ENCODE results near the gene TCN2.
"Not testable (repeated sequence)": the region's sequence is repeated elsewhere in the genome, so short reads cannot be mapped to it uniquely, and the experiment has no call there.

The TCN2 gene

GRCh38 chr22:30615543-30615954, 8.6 kb downstream of the TCN2 start:
- peaks cover 5% of the 10 kb centered on the region for H3K4me1 ChIP-seq (ENCODE audit: low read depth, poor library complexity, severe bottlenecking)
- TF ChIP-seq, protein P1, sequence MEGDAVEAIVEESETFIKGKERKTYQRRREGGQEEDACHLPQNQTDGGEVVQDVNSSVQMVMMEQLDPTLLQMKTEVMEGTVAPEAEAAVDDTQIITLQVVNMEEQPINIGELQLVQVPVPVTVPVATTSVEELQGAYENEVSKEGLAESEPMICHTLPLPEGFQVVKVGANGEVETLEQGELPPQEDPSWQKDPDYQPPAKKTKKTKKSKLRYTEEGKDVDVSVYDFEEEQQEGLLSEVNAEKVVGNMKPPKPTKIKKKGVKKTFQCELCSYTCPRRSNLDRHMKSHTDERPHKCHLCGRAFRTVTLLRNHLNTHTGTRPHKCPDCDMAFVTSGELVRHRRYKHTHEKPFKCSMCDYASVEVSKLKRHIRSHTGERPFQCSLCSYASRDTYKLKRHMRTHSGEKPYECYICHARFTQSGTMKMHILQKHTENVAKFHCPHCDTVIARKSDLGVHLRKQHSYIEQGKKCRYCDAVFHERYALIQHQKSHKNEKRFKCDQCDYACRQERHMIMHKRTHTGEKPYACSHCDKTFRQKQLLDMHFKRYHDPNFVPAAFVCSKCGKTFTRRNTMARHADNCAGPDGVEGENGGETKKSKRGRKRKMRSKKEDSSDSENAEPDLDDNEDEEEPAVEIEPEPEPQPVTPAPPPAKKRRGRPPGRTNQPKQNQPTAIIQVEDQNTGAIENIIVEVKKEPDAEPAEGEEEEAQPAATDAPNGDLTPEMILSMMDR (conservative IDR thresholded peaks at IDR 0.05; ENCODE audit: low read depth, low read length), result no peak
- H3K9ac ChIP-seq, result no peak overlapping the region
- H3K79me2 ChIP-seq (ENCODE audit: insufficient read depth, low read depth), result no peaks in the 10 kb centered on the region
- H3K36me3 ChIP-seq (ENCODE audit: insufficient read depth), result no peaks in the 10 kb centered on the region
- no peak overlapping the region for H2AFZ ChIP-seq (ENCODE audit: low read depth)
- H3K4me3 ChIP-seq (IDR thresholded peaks at IDR 0.05; ENCODE audit: insufficient read depth, low read depth, low read length), result no peak overlapping the region
- no peaks in the 10 kb centered on the region for H3K27me3 ChIP-seq (ENCODE audit: insufficient read depth, low read depth)
- H4K20me1 ChIP-seq (ENCODE audit: insufficient read depth), result no peaks in the 10 kb centered on the region
- no peak overlapping the region for H3K4me2 ChIP-seq
- H3K27ac ChIP-seq, result no peak overlapping the region

DNA sequence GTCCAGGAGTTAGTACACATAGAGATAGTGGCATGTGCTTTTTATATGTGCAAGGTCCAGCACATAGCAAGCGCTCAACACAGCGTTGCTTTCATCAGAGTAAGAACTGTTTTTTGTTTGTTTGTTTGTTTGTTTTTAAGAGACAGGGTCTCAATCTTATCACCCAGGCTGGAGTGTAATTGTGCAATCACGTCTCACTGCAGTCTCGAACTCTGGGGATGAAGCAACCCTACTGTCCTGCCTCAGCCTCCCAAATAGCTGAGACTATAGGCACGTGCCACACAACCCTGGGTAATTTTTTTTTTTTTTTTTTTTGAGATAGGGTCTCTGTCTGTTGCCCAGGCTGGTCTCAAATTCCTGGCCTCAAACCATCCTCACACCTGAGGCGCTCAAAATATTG, 10.8 kb downstream of the TCN2 start:
- TF ChIP-seq, protein P1 (conservative IDR thresholded peaks at IDR 0.05; ENCODE audit: low read depth, low read length), result no peak
- no peaks in the 10 kb centered on the region for H4K20me1 ChIP-seq (ENCODE audit: insufficient read depth)
- H3K79me2 ChIP-seq (ENCODE audit: insufficient read depth, low read depth), result no peaks in the 10 kb centered on the region
- no peaks in the 10 kb centered on the region for H3K36me3 ChIP-seq (ENCODE audit: insufficient read depth)
- H3K9ac ChIP-seq, result no peak overlapping the region
- no peak overlapping the region for H2AFZ ChIP-seq (ENCODE audit: low read depth)
- no peak overlapping the region for H3K4me3 ChIP-seq (IDR thresholded peaks at IDR 0.05; ENCODE audit: insufficient read depth, low read depth, low read length)
- H3K4me2 ChIP-seq, result no peak overlapping the region
- no peaks in the 10 kb centered on the region for H3K27me3 ChIP-seq (ENCODE audit: insufficient read depth, low read depth)
- H3K27ac ChIP-seq, result no peak overlapping the region
- H3K4me1 ChIP-seq (ENCODE audit: low read depth, poor library complexity, severe bottlenecking), result no peaks in the 10 kb centered on the region

DNA sequence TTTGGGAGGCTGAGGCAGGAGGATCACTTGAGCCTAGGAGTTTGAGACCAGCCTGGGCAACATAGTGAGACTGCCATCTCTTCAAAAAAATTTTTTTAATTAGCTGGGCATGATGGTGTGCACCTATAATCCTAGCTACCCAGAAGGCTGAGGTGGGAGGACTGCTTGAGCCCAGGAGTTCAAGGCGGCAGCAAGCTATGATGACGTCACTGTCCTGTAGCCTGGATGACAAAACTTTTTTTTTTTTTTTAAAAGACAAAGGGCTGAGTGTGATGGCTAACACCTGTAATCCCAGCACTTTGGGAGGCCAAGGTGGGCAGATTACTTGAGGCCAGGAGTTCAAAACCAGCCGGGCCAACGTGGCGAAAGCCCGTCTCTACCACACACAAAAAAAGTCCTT, 12.9 kb downstream of the TCN2 start:
- not testable (repeated sequence) for H4K20me1 ChIP-seq (ENCODE audit: insufficient read depth); H3K79me2 ChIP-seq (ENCODE audit: insufficient read depth, low read depth); H3K4me3 ChIP-seq (IDR thresholded peaks at IDR 0.05; ENCODE audit: insufficient read depth, low read depth, low read length); H3K27me3 ChIP-seq (ENCODE audit: insufficient read depth, low read depth); H2AFZ ChIP-seq (ENCODE audit: low read depth); H3K4me1 ChIP-seq (ENCODE audit: low read depth, poor library complexity, severe bottlenecking); H3K9ac ChIP-seq; H3K27ac ChIP-seq; H3K4me2 ChIP-seq; H3K36me3 ChIP-seq (ENCODE audit: insufficient read depth)

DNA sequence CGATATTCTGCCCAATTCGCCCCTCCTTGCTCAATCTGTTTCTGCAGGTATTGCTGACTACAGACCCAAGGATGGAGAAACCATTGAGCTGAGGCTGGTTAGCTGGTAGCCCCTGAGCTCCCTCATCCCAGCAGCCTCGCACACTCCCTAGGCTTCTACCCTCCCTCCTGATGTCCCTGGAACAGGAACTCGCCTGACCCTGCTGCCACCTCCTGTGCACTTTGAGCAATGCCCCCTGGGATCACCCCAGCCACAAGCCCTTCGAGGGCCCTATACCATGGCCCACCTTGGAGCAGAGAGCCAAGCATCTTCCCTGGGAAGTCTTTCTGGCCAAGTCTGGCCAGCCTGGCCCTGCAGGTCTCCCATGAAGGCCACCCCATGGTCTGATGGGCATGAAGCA, 19.4 kb downstream of the TCN2 start:
- H3K27ac ChIP-seq, result no peak overlapping the region
- no peak overlapping the region for H2AFZ ChIP-seq (ENCODE audit: low read depth)
- TF ChIP-seq, protein P1 (conservative IDR thresholded peaks at IDR 0.05; ENCODE audit: low read depth, low read length), result no peak
- no peak overlapping the region for H3K9ac ChIP-seq
- no peaks in the 10 kb centered on the region for H3K79me2 ChIP-seq (ENCODE audit: insufficient read depth, low read depth)
- no peak overlapping the region for H3K4me2 ChIP-seq
- H4K20me1 ChIP-seq (ENCODE audit: insufficient read depth), result no peaks in the 10 kb centered on the region
- no peaks in the 10 kb centered on the region for H3K27me3 ChIP-seq (ENCODE audit: insufficient read depth, low read depth)
- H3K36me3 ChIP-seq (ENCODE audit: insufficient read depth), result no peaks in the 10 kb centered on the region
- no peaks in the 10 kb centered on the region for H3K4me1 ChIP-seq (ENCODE audit: low read depth, poor library complexity, severe bottlenecking)
- no peak overlapping the region for H3K4me3 ChIP-seq (IDR thresholded peaks at IDR 0.05; ENCODE audit: insufficient read depth, low read depth, low read length)

GRCh38 chr22:30627471-30627870, 20.5 kb downstream of the TCN2 start:
- Histone ChIP-seq H3K4me2 (no peak overlapping the region), H2AFZ (ENCODE audit: low read depth) (no peak overlapping the region), H3K4me1 (ENCODE audit: low read depth, poor library complexity, severe bottlenecking) (no peaks in the 10 kb centered on the region), H3K27me3 (ENCODE audit: insufficient read depth, low read depth) (no peaks in the 10 kb centered on the region), H4K20me1 (ENCODE audit: insufficient read depth) (no peaks in the 10 kb centered on the region), H3K9ac (no peak overlapping the region), H3K79me2 (ENCODE audit: insufficient read depth, low read depth) (no peaks in the 10 kb centered on the region), H3K27ac (no peak overlapping the region), H3K36me3 (ENCODE audit: insufficient read depth) (no peaks in the 10 kb centered on the region), H3K4me3 (IDR thresholded peaks at IDR 0.05; ENCODE audit: insufficient read depth, low read depth, low read length) (no peak overlapping the region)
- TF ChIP-seq, protein P1 (conservative IDR thresholded peaks at IDR 0.05; ENCODE audit: low read depth, low read length), result no peak
